ENCODE results near the gene KLHL3. TPM values are rescaled to one million over a fixed set of nuclear protein-coding genes. Genes with fewer than 3 reads are reported as not detected.

KLHL3 gene
- total RNA-seq, 2 donors from 2014 or later, result 4.4 to 6.3 TPM

DNA sequence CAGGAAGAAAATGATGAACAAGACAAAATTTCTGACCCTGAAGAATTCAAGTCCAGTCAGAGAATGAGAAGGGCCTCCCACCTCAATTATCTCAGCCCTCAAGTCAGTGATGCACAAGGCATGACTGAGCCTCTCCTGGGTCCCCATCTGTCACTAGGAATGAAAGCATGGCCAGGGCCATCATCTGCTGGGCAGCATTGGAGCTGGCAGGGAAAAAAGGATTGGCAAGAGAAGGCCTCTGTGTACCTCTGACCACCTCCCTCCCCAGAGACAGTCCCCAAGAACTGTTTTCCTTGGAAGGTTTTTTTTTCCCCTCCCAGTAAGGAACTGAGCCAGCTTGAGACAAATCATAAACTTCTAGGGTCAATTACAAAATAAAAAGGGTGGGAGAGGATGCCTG is 76.7 kb downstream of the KLHL3 start:
- Histone ChIP-seq H3K27me3 (no peaks in the 10 kb centered on the region), H3K9ac (ENCODE audit: low read depth in 2 of 2, low read length in 2 of 2) (no peak overlapping the region), H3K4me1 (no peaks in the 10 kb centered on the region), H3K27ac (no peak overlapping the region), H3K4me3 (no peak overlapping the region), H3K36me3 (no peaks in the 10 kb centered on the region), H3K9me3 (no peaks in the 10 kb centered on the region)
- intact Hi-C loops (cut with DNase I), result no loop called here
- no peak for DNase-seq
- TF ChIP-seq, protein P1, sequence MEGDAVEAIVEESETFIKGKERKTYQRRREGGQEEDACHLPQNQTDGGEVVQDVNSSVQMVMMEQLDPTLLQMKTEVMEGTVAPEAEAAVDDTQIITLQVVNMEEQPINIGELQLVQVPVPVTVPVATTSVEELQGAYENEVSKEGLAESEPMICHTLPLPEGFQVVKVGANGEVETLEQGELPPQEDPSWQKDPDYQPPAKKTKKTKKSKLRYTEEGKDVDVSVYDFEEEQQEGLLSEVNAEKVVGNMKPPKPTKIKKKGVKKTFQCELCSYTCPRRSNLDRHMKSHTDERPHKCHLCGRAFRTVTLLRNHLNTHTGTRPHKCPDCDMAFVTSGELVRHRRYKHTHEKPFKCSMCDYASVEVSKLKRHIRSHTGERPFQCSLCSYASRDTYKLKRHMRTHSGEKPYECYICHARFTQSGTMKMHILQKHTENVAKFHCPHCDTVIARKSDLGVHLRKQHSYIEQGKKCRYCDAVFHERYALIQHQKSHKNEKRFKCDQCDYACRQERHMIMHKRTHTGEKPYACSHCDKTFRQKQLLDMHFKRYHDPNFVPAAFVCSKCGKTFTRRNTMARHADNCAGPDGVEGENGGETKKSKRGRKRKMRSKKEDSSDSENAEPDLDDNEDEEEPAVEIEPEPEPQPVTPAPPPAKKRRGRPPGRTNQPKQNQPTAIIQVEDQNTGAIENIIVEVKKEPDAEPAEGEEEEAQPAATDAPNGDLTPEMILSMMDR (IDR thresholded peaks at IDR 0.05), result no peak

DNA sequence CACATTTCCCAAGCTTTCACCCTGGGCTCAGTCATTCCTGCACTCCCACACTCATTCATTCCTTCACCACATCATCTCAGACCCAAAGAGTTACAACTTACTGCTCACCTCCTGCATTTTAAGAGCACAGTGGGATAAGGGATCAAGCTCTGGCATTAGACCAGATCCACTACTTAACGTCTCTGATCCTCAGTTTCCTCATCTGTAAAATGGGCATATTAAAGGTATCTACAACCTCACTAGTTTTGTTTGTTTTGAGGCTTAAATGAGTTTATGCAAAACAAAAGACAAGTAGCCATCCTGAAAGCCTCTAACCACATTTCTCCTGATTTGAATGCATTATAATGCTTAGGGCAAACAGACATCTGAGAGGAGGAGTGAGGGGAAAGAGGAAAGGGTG is 77.6 kb downstream of the KLHL3 start:
- H3K27ac ChIP-seq, result no peak overlapping the region
- no peak for DNase-seq
- no peaks in the 10 kb centered on the region for H3K4me1 ChIP-seq
- TF ChIP-seq, protein P1 (IDR thresholded peaks at IDR 0.05), result no peak
- no peaks in the 10 kb centered on the region for H3K27me3 ChIP-seq
- no peaks in the 10 kb centered on the region for H3K36me3 ChIP-seq
- intact Hi-C loops (cut with DNase I), result no loop called here
- H3K4me3 ChIP-seq, result no peak overlapping the region
- H3K9ac ChIP-seq (ENCODE audit: low read depth in 2 of 2, low read length in 2 of 2), result no peak overlapping the region
- H3K9me3 ChIP-seq, result no peaks in the 10 kb centered on the region

DNA sequence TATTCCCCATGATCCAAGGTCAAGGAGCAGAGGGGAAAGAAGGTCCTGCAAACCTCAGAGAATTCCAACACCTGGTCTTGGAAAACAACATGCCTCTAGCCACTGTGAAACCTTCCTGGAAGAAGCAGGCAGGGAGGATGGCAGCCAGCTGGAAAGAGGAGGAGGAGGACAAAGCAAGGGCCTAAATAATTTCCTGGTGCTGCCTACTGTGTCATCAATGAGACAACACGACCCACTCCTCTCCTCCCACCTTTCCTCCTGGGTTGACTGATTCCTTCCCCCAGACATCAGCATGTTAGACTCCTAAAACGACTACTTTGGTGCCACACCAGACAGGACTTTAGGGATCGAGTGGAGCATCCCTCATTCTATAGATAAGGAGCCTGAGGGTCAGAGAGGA is 78.8 kb downstream of the KLHL3 start:
- DNase-seq, result no peak
- Histone ChIP-seq H3K27me3 (no peaks in the 10 kb centered on the region), H3K27ac (no peak overlapping the region), H3K9ac (ENCODE audit: low read depth in 2 of 2, low read length in 2 of 2) (no peak overlapping the region), H3K4me1 (no peaks in the 10 kb centered on the region), H3K4me3 (no peak overlapping the region), H3K9me3 (no peaks in the 10 kb centered on the region), H3K36me3 (no peaks in the 10 kb centered on the region)
- intact Hi-C loops (cut with DNase I), result no loop called here
- TF ChIP-seq, protein P1 (IDR thresholded peaks at IDR 0.05), result no peak

GRCh38 chr5:137656558-137656957 is 79.3 kb downstream of the KLHL3 start:
- intact Hi-C loops (cut with DNase I), result no loop called here
- Histone ChIP-seq H3K27me3 (no peaks in the 10 kb centered on the region), H3K4me3 (no peak overlapping the region), H3K27ac (no peak overlapping the region), H3K36me3 (no peaks in the 10 kb centered on the region), H3K4me1 (no peaks in the 10 kb centered on the region), H3K9me3 (no peaks in the 10 kb centered on the region), H3K9ac (ENCODE audit: low read depth in 2 of 2, low read length in 2 of 2) (no peak overlapping the region)
- no peak for DNase-seq
- TF ChIP-seq, protein P1 (IDR thresholded peaks at IDR 0.05), result no peak

DNA sequence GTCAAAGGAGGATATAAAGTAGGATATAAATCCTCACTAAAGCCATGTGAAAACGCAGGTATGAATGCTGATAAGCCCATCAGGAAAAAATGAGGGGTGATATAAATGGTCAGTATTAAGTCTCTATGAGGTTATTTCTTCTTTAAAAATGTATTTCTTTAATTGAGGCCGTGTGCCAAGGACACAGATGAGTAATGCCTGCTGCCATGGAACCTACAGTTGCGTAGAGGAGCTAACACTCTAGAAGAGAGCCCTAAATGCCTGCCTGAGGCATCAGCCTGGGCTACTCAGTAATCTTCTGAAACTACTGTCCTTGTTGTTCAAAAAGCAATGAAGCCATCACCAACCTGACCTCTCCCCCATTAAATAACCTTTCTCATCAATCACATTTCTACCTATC is 84.9 kb downstream of the KLHL3 start:
- no peak for DNase-seq
- intact Hi-C loops (cut with DNase I), result no loop called here
- TF ChIP-seq, protein P1 (IDR thresholded peaks at IDR 0.05), result no peak
- no peaks in the 10 kb centered on the region for H3K36me3 ChIP-seq
- H3K27ac ChIP-seq, result no peak overlapping the region
- H3K4me1 ChIP-seq, result no peaks in the 10 kb centered on the region
- H3K4me3 ChIP-seq, result no peak overlapping the region
- no peaks in the 10 kb centered on the region for H3K9me3 ChIP-seq
- no peaks in the 10 kb centered on the region for H3K27me3 ChIP-seq
- H3K9ac ChIP-seq (ENCODE audit: low read depth in 2 of 2, low read length in 2 of 2), result no peak overlapping the region

All from colonic mucosa (tissue), 4 donors.